HS-5 (cell line): ENCODE data around the gene CCDC88B.

Source experiments
- DNase-seq: peaks from one replicate; pipeline ENCODE4 v3.0.0-alpha.2; 2012; ENCODE audit warnings: low read depth

The CCDC88B gene

DNA sequence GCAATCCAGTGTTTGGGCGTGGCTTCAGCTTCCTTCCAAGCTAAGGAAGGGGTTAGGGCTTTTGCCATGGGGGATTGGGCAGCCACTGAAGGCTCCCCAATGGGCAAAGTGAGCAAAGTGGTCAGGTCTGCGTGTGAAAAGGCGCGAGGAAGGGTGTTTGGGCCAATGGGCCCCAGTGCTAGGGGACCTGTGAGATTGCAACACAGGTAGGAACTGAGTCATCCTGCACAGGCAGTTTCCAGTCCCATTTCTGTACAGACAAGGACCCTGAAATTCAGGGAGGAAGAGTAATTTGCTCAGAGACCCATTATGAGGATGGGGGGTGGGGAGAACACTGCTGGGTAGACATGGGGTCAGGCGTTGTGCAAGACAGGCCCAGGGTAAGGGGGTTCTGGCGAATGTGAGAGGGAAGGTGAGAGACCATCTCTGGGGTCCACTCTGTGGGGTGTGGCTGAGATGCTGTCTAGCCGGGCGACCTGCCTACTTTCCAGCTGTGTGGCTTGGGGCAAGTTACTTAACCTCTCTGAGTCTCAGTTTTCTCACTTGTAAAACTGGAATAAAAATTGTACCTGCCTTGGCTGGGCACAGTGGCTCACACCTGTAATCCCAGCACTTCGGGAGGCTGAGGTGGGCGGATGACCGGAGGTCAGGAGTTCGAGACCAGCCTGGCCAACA is 7.3 kb downstream of the CCDC88B start:
- no peak for DNase-seq

DNA sequence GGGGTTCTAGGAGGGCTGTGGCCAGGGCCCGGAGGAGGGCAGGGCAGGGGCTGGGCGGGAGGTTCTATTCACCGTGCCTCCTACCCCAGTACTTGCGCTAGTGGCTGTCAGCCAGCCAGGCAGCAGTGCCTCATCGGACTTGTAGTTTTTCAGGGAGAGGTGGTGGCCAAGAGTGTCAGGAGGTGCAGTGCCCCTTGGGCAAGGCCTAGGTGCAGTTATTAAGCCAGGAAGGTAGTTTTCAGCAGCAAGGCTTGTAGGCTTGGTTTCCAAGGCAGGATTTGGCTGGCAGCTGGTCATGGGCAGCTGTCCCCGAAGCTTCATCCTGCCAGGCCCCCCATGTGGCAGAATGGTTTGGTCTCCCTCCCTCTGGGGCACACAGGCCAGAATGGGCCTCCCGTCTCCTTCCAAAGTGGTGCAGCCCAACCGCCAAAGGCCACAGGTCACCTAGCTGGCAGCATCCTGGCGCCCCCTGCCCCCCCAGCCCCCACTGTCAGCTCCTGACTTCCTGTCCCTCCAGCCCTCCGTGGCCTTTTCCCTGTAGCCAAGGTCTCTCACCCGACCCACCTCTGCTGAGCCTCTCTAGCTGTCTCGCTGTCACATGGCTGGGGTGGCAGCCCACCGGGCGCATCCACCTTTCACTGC is 8.5 kb downstream of the CCDC88B start:
- DNase-seq: no peak

DNA sequence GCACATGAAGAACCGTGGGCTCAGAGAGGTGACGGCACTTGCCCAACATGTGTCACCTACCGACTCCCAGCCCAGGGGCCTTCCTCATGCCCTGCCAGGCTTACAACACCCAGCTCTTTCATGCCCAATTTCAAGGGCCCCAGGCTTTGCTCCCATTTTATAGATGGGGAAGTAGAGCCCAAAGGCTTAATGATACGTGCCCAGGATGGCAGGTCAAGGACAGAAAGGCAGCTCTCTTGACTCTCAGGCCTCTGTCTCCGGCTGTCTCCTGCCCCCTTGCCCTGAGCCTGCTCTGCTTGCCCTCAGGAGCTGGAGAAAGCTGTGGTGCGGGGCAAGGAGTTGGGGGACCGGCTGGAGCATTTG is 9.0 kb downstream of the CCDC88B start:
- DNase-seq: no peak

GRCh38 chr11:64349404-64349803 is 9.4 kb downstream of the CCDC88B start:
- no peak for DNase-seq

- DNase-seq: no peak
These were observed 11.2 kb downstream of the CCDC88B start for GRCh38 chr11:64351136-64351631.

DNA sequence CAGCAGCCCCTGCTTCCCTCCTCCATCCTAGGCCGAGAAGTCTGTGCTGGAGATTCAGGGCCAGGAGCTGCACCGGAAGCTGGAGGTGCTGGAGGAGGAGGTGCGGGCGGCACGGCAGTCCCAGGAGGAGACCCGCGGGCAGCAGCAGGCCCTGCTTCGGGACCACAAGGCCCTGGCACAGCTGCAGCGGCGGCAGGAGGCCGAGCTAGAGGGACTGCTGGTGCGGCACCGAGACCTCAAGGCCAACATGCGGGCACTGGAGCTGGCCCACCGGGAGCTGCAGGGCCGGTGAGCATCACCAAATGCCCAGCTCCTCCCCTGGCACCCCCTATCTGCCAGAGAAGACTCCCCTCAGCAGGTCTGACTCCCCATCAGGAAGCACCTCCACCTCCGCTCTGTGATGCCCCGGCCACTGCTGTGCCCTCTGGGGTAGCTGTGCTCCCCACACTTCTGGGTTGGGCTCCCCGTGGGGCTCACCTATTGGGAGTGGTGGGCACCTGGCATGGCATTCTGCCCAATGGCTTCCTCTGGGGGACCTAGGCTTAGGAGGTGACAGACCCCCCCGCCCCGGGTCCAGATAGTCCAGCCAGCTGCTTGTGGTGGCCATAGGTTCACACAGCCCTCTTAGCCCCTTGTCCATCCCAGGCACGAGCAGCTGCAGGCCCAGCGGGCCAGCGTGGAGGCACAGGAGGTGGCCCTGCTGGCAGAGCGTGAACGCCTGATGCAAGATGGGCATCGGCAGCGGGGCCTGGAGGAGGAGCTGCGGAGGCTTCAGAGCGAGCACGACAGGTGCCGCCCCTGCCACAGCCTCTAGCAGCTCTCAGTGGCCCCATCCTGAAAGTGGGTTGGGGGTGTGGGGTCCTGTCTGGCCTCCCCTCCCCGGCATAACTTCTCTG is 12.3 kb downstream of the CCDC88B start:
- DNase-seq: no peak

DNA sequence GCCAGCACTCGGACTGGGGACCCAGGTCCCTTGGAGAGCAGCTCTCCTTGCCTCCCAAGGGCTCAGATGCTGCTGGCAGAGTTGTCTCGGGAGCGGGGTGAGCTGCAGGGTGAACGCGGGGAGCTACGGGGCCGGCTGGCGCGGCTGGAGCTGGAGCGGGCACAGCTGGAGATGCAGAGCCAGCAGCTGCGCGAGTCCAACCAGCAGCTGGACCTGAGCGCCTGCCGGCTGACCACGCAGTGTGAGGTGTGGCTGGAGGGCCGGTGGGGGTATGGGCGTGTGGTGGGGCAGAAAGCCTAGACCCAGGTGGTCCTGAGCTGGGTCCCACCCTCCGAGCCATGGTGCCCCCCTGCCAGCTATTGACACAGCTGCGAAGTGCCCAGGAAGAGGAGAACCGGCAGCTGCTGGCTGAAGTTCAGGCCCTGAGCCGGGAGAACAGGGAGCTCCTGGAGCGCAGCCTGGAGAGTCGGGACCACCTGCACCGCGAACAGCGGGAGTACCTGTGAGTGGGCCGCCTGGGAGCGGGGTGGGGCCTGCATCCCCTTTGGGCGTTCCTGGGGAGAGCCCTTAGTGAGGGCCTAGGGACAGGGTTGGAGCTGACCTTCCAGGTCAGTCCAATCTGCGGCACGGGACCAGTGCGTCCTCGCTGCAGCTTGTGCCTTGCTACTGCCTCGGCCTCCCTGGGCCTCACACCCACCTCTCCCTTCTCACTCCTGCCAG is 13.2 kb downstream of the CCDC88B start:
- DNase-seq: no peak

DNA sequence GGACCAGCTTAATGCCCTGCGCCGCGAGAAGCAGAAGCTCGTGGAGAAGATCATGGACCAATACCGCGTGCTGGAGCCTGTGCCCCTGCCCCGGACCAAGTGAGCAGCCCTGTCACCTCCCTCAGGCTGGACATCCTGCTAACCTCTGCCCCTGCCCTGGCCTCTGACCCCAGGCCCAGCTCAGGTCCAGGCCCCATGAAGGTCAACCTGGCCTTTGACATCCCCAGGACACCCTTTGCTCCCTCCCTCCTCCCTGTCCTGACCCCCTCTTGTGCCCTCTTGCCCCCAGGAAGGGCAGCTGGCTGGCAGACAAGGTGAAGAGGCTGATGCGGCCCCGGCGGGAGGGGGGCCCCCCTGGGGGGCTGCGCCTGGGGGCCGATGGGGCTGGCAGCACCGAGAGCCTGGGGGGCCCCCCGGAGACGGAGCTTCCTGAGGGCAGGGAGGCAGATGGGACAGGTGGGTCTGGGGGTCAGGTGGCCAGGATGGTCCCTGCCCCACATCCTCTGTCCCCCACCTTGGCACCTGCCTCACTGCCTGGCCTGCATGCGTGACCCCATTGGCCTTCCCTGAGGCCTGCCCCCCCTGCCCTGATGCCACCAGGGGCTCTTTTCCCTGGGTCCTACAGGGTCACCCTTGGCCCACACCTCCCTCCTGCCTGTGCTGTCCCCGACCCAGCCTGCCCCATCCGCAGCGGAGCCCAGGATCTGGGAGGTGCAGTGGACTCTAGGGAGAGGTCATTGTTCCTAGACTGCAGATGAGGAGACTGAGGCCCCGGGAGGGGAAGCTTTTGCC is 13.9 kb downstream of the CCDC88B start:
- no peak for DNase-seq

- peak; percentile 49 for DNase-seq
These were observed 15.3 kb downstream of the CCDC88B start for GRCh38 chr11:64355078-64355940.

DNA sequence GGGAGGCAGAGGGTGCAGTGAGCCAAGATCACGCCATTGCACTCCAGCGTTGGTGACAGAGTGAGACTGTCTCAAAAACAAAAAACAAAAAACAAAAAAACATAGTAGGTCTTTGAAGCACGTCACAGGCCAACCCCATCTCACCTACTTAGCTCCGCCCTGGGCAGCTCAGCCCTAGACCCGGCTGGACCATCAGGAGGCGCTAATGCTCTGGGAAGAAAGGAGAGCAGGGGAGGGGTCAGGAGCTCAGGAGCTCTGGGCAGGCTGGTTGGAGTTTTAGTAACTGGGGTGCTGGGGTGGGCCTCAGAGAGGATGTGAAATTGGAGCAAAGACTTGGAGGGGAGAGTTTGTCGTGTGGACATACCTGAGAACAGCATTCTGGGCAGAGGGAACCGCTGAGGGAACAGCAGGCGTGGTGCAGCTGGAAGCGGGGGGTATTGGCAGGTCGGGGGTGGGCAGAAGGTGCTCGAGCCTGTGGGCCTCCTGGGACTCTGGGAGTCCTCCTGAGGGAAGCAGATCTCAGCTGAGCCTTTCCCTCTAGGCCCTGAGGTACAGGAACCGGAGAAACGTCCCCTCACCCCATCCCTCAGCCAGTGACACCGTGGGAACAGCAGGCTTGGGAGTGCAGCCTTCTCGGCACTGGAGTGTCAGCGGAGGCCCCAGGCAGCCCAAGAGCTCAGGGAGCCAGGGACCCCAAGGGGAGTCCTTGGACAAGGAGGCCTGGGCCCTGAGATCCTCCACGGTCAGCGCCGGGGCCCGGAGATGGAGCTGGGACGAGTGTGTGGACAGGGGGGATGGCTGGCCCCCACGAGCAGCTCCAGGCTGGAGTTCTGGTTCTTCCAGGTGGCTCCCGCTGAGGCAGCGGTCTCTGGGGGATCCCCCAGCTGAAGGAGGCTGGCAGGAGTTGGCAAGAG is 16.8 kb downstream of the CCDC88B start:
- DNase-seq: no peak

DNA sequence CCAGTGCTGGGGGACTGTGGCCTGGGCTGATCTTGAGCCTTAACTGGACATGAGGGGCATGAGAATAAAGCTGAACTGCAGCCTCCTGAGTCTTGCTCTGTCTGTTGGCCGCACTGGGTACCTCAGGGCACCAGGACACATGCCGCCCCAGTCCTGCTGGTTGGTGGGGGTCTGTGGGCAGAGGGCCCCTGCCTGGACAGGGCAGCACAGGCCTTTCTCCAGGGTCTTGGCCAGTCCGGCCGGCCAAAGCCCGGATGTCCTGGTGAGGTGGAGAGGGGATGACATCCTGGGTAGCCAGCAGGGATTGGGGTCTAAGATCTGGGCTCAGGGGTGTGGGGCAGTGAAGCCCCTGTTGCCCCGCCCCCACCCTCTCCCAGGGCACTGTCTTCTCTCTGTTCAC is 17.4 kb downstream of the CCDC88B start:
- DNase-seq: no peak

DNA sequence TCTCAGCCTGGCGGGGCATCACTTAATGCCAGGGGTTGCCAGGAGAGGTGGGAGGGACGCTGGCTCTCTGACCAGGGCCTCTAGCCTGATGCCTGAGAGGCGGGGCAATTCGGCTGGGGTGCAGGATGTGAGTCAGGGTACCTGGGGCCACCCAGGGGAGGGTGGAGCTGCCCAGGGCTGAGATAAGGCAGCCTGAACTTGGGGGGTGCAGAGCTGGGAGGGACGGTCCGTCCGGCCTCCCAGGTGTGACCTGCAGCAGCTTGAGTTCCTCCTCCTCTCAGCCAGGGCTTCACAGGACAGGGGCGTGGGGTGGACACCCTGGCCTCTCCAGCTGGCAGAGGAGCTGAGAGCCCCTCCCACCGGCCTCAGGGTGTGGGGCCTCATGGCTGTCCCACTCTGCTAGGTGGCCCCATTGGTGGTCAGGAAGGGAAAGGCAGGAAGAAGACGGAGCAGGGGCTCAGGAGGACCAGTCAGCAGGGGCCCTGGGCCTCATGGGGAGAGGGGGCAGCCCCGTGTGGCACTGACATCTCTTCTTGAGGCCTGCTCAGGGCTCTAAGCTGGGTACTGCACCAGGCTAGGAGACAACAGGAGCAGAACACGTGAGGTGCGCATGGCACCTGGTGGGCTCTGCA is 18.0 kb downstream of the CCDC88B start:
- DNase-seq: peak; percentile 53

DNA sequence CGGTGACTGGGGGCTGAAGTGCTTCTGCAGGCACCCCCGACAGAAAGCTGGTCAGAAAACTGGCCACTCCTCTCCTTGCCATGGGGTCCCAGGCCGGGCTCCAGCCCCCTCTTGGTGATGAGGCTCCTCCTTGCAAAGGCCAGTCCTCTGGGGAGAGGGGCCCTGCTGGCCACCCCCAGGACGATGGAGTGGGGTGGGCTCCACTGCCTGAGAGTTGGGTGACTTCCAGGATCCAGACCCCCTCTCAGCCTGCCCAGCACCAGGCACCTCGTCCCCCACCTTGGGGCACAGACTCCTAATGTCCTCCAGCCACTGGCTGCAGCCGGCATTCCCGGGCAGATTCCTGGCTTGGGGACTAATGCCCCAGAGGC is 18.5 kb downstream of the CCDC88B start:
- no peak for DNase-seq

DNA sequence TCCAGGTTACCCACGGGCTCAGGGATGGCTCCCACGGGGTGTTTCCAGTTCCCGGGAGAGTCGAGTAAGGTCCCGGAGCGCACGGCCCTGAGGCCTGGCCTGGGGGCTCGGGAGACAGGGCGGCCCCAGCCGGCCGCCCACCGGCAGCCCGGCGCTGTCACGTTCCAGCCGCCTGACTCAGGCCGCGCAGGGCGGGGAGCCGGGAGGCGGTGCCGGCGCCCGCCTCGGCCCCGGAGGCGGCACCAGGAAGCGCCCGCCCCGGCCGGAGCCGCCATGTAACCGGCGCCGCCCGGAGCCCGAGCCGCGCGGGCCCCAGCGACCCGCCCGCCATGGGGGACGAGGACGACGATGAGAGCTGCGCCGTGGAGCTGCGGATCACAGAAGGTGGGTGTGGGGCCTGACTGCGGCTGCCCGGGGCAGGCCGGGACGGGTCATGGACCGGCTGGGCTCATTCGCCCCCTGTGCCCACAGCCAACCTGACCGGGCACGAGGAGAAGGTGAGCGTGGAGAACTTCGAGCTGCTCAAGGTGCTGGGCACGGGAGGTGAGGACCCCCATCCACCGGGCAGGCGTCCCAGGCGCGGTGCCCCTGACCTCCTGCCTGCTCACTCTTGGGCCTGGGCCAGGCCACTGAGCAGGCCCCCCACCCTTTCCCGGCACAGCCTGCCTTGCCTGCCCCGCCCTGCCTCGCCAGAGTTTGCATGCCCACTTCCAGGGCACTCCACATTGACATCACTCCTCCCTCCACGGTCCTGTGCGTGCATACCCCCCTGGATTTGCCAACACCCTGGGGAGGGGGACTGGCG is 19.1 kb downstream of the CCDC88B start, which contains the start of gene RPS6KA4:
TSS of gene RPS6KA4 (plus strand) at position 256 of the 805 bp plus-strand sequence. CDS start at position 330, 74 bp downstream.
- no peak for DNase-seq

- DNase-seq: no peak
These were observed 19.9 kb downstream of the CCDC88B start for GRCh38 chr11:64359712-64360445.

GRCh38 chr11:64360448-64360921 is 20.5 kb downstream of the CCDC88B start:
- DNase-seq: no peak

DNA sequence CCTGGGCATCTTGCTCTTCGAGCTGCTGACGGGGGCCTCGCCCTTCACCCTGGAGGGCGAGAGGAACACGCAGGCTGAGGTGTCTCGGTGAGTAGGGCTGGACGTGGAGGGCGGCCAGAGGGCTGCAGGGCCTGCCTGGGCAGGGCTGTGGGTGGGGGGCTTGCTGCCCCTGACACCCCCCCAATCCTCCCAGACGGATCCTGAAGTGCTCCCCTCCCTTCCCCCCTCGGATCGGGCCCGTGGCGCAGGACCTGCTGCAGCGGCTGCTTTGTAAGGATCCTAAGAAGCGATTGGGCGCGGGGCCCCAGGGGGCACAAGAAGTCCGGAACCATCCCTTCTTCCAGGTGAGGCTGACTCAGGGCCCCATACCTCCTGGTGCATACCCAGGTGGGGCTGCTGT is 21.7 kb downstream of the CCDC88B start:
- no peak for DNase-seq
